HG02623 (cell line): ENCODE measurements around the gene CLASP1.
"Not testable (repeated sequence)": the region's sequence is repeated elsewhere in the genome, so short reads cannot be mapped to it uniquely, and the experiment has no call there.

Experiments used
- ATAC-seq: cut with Tn5 transposase; IDR thresholded peaks from one replicate; pipeline ENCODE4 v1.9.1; 2021; ENCODE audit warnings: moderate library complexity; ENCODE audit not compliant: unreplicated experiment

CLASP1 gene

GRCh38 chr2:121479882-121480522 lies 169.3 kb downstream of the CLASP1 start:
- no peak for ATAC-seq

- no peak for ATAC-seq
These were observed 170.1 kb downstream of the CLASP1 start for GRCh38 chr2:121478996-121479745.

GRCh38 chr2:121478358-121478995 lies 170.8 kb downstream of the CLASP1 start:
- ATAC-seq: not testable (repeated sequence)

DNA sequence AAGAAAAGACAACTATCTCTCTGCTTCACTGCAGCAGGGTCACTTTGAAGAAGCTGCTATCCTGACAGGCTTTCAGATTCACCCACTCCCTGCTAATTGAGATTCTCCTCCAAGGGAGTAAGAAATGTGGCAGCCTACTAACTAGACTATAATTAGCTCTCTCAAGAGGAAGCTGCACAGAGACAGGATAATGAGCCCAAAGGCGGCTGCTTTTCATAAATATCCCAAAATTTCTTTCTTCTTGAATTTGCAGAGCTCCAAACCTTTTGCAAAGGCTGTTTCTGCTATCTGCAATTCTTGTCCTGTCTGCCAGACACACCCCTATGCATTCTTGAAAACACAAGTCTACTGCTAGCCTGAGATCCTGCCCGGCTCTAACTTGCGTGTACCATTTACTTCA lies 172.6 kb downstream of the CLASP1 start:
- no peak for ATAC-seq

DNA sequence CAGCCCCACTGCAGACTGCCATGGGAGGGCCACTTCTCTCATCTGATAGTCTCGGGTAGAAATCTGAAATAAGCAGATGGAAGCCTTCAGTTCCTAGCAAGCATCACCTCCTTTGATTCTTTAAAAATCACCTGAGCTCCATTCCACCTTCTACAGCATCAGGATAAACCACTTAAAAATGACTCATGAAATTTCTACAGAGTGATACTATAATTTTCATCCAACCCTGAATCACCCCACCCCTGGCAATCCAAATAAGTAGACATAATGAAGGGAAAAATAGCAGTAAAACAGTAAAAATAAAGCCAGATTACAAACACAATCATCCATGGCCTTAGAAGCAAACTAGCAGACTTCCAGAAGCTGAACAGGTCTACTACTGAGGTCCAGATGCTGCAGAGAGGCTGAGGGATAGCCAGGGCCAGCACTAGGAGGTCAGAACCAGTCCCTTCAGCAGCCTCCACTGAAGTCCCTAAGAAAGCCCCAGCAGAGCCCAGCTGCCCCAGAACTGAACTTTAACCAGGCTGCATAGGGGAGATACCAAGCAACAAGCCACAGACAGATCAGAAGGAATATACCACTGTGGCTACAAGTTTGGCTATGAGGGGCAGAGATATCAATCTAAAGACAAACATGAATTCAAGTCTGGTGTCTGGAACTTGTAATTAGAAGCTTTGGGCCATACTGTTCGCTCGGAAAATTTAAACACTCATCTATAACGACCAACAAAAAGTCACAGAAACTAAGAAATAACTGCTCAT lies 173.3 kb downstream of the CLASP1 start:
- ATAC-seq: no peak

- no peak for ATAC-seq
These were observed 175.8 kb downstream of the CLASP1 start for GRCh38 chr2:121473512-121473911.

DNA sequence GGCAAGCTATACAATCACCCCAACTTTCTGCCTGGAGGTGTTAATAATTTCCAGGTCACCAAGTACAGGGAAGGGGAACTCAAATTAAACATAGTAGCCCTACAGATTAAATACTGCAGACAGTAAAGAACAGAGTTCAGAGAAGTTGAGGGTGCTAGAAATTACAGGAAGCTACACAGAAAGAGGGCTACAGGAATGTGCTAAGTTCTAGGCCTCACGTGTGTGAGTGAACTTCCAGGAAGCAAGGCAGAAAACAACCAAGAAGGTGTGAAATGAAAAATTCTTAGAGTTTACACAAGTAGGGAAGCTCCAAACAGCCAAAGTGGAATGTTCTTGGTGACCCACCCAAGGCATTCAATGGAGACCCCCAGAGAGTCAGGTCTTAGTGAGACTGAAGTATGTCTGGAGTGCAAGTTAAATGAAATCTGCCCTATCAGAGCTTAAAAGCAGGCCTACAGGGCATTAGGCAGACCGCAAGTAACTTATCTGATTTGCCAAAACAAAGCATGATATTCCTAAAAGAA lies 176.7 kb downstream of the CLASP1 start:
- no peak for ATAC-seq

- ATAC-seq: no peak
These were observed 177.5 kb downstream of the CLASP1 start for GRCh38 chr2:121471532-121472469.

GRCh38 chr2:121470917-121471316 lies 178.3 kb downstream of the CLASP1 start:
- no peak for ATAC-seq

- ATAC-seq: no peak
These were observed 179.9 kb downstream of the CLASP1 start for GRCh38 chr2:121469356-121469755.

DNA sequence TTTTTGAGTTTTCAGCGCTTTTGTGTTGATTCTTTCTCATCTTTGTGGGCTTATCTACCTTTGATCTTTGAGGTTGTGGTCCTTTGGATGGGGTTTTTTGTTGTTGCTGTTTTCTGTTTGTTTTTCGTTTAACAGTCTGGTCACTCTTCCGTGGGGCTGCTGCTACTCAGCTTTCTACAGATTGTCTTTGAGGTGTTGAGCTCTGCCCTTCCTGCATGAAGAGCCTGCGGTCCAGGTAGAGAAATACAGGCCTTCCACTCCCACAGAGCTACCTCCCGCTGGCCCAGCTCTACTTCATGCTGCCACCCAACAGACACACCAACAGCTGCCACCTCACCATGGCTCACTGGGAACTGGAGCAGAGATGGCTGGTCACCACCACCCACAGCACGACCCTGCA lies 180.3 kb downstream of the CLASP1 start:
- no peak for ATAC-seq

GRCh38 chr2:121459291-121459690 lies 190.0 kb downstream of the CLASP1 start:
- ATAC-seq: no peak

GRCh38 chr2:121456325-121456724 lies 192.9 kb downstream of the CLASP1 start:
- no peak for ATAC-seq

- ATAC-seq: no peak
These were observed 193.8 kb downstream of the CLASP1 start for GRCh38 chr2:121455446-121455845.

DNA sequence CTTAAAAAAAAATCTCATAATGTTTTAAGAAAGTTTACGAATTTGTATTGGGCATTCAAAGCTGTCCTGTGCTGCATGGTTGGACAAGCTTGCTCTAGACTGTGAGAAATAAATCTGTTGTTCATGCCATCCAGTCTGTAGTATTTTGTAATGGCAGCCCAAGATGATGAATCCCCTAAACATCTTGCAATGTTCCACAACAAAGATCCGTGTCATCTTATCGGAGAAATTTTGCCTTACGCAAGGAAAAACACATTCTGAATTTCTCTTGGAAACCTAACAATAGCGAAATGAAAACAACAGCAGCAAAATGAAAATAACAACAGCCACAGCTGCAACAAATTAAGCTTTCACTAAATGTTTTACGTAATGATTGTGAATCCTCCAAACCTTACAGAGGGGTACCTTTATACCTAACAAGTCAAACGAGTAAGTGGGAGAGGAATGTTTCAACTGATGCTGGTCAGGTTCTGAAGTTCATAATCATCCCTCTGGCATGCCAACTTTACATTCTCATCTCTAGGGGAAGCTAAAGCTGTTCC lies 194.6 kb downstream of the CLASP1 start:
- no peak for ATAC-seq

GRCh38 chr2:121451398-121451797 lies 197.9 kb downstream of the CLASP1 start:
- no peak for ATAC-seq

DNA sequence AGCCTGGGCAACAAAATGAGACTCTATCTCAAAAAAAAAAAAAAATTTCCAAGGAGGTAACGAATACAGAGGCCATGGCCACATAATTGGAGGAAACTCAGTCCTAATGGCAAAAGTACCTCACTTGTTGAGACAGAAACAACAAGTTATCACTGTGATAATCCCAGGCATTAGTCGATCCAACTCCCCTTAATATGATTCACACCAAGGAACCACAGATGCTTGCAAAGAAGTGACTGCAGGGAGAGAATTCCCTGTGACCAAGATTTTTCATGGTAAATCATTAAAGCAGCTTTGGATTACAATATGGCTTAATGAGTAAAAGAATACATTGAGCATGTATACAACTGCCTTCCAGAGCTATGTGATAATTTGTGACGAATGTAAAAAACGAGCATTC lies 199.0 kb downstream of the CLASP1 start:
- no peak for ATAC-seq

- no peak for ATAC-seq
These were observed 202.5 kb downstream of the CLASP1 start for GRCh38 chr2:121446647-121447241.

GRCh38 chr2:121442889-121443288 lies 206.4 kb downstream of the CLASP1 start:
- no peak for ATAC-seq
